ENCODE measurements around the gene PPP4R2. TPM values are rescaled to one million over a fixed set of nuclear protein-coding genes. Genes with fewer than 3 reads are reported as not detected.

Gene PPP4R2
- total RNA-seq, 4 donors from 2014 or later: 31.0 to 60.5 (median 47.0) TPM

DNA sequence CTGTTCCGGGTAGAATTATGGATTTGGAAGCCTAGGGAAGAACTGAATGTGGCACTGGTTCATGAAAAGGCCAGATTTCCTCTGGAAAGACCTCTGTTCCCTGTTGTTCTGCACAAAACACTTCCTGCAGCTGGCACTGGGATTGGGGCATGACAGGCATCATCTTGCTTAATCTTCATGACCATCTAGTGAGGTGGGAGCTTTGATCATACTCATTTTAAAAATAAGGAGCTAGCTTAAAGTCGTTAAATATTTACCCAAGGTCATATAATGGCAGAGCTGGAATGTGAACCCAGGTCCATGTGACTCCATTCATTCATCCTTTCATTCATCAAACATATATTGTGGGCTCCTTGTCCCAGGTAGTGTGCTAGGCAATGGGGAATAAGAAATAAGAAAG lies 105.3 kb downstream of the PPP4R2 start:
- in situ Hi-C loops (cut with MboI; ENCODE audit: low sequenced_read_pairs in 4 of 4) (loop anchor here (5.0 to 25.0 kb wide), 7 partner anchors 325 to 760 kb away; no protein-coding TSS in a partner anchor), intact Hi-C loops (cut with DNase I; ENCODE audit: low total_unique reads) (loop anchor here (1.0 to 10.0 kb wide), 3 partner anchors 330 to 753 kb away; no protein-coding TSS in a partner anchor)
- H3K9me3 ChIP-seq: no peaks in the 10 kb centered on the region
- no peak overlapping the region for H3K27ac ChIP-seq
- TF ChIP-seq, protein P1, sequence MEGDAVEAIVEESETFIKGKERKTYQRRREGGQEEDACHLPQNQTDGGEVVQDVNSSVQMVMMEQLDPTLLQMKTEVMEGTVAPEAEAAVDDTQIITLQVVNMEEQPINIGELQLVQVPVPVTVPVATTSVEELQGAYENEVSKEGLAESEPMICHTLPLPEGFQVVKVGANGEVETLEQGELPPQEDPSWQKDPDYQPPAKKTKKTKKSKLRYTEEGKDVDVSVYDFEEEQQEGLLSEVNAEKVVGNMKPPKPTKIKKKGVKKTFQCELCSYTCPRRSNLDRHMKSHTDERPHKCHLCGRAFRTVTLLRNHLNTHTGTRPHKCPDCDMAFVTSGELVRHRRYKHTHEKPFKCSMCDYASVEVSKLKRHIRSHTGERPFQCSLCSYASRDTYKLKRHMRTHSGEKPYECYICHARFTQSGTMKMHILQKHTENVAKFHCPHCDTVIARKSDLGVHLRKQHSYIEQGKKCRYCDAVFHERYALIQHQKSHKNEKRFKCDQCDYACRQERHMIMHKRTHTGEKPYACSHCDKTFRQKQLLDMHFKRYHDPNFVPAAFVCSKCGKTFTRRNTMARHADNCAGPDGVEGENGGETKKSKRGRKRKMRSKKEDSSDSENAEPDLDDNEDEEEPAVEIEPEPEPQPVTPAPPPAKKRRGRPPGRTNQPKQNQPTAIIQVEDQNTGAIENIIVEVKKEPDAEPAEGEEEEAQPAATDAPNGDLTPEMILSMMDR (IDR thresholded peaks at IDR 0.05 in 4 of 5, conservative IDR thresholded peaks at IDR 0.05 in 1 of 5): no peak
- TF ChIP-seq POLR2A (IDR thresholded peaks at IDR 0.05): no peak
- DNase-seq: no peak
- no peaks in the 10 kb centered on the region for H3K36me3 ChIP-seq
- H3K4me3 ChIP-seq: no peak overlapping the region
- no peaks in the 10 kb centered on the region for H3K4me1 ChIP-seq
- no peak for ATAC-seq
- no peaks in the 10 kb centered on the region for H3K27me3 ChIP-seq

DNA sequence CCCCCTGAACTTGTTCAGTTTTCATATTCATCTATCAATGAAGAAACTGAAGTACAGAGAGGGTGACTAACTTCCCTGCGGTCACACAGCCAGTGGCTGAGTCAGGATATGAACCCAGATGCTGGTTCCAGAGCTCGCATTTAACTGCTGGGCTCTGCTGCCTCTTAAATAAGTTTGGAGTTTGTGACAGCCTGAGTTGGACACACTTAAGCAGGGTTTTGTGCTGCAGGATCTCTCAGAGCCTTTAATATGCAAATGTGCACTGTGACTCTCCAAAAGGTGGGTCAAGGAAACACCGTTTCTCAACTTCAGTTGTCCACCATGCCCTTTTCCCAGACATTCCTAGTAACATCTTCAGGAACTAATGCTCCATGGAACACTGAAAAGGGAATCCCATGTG lies 110.6 kb downstream of the PPP4R2 start:
- TF ChIP-seq, protein P1 (IDR thresholded peaks at IDR 0.05 in 4 of 5, conservative IDR thresholded peaks at IDR 0.05 in 1 of 5): no peak
- TF ChIP-seq POLR2A (IDR thresholded peaks at IDR 0.05): no peak
- in situ Hi-C loops (cut with MboI; ENCODE audit: low sequenced_read_pairs in 4 of 4): loop anchor here (10.0 to 25.0 kb wide), 4 partner anchors 555 to 755 kb away; no protein-coding TSS in a partner anchor
- intact Hi-C loops (cut with DNase I; ENCODE audit: low total_unique reads): loop anchor here (10.0 kb wide), 1 partner anchor 748 kb away; no protein-coding TSS in a partner anchor

DNA sequence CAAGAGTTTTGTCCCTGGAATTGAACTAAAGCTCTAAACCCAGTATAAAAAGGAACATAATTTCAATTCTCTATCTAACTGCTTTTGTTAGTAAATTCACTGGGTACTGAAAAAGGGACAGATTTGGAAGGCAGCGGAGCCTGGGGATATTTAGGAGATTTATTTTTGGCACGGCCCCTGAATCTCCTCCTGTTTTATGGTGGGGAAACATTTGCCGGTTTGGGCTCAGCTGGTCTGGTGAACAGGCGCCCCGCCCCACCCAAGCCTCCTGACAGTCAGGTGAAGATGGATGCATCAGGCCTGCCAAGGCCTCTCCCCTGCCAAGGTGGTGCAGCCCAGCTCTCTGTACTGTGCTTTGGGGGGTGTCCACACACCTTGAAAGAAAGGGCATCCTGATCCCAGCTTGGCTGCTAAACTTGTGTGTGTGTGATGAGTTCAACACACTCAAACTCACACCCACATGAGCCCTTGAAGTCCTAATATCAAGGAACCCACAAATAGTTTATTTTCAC lies 111.1 kb downstream of the PPP4R2 start:
- Histone ChIP-seq H3K27me3 (no peaks in the 10 kb centered on the region), H3K36me3 (no peaks in the 10 kb centered on the region), H3K4me3 (no peak overlapping the region), H3K9me3 (no peaks in the 10 kb centered on the region), H3K27ac (no peak overlapping the region), H3K4me1 (no peaks in the 10 kb centered on the region)
- no peak for ATAC-seq
- no peak for DNase-seq
- intact Hi-C loops (cut with DNase I; ENCODE audit: low total_unique reads) (loop anchor here (10.0 kb wide), 1 partner anchor 747 kb away; no protein-coding TSS in a partner anchor), in situ Hi-C loops (cut with MboI; ENCODE audit: low sequenced_read_pairs in 4 of 4) (loop anchor here (10.0 to 25.0 kb wide), 4 partner anchors 555 to 755 kb away; no protein-coding TSS in a partner anchor)
- no peak for TF ChIP-seq POLR2A (IDR thresholded peaks at IDR 0.05)
- TF ChIP-seq, protein P1 (IDR thresholded peaks at IDR 0.05 in 4 of 5, conservative IDR thresholded peaks at IDR 0.05 in 1 of 5): no peak

More for the DNA sequence above, 110.6 kb downstream of the PPP4R2 start:
- DNase-seq (no peak), ATAC-seq (no peak)
- no peak overlapping the region for H3K4me3 ChIP-seq
- H3K27ac ChIP-seq: no peak overlapping the region
- no peaks in the 10 kb centered on the region for H3K36me3 ChIP-seq
- H3K4me1 ChIP-seq: no peaks in the 10 kb centered on the region
- H3K27me3 ChIP-seq: no peaks in the 10 kb centered on the region
- H3K9me3 ChIP-seq: no peaks in the 10 kb centered on the region

DNA sequence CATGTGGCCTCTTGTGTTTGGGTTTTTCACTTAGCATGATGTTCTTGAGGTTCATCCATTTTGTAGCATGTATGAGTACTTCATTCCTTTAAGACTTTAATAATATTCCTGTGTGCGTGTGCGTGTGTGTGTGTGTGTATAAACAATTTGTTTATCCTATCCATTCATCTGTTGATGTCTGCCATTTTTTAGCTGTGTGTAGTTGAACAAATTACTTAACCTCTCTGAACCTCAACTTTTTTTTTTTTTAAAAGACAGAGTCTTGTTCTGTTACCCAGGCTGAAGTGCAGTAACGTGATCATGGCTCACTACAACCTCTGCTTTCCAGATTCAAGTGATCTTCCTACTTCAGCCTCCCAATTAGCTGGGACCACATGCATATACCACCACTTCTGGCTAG lies 112.1 kb downstream of the PPP4R2 start:
- Histone ChIP-seq H3K27ac (no peak overlapping the region), H3K4me3 (no peak overlapping the region), H3K9me3 (no peaks in the 10 kb centered on the region), H3K4me1 (no peaks in the 10 kb centered on the region), H3K36me3 (no peaks in the 10 kb centered on the region), H3K27me3 (no peaks in the 10 kb centered on the region)
- intact Hi-C loops (cut with DNase I; ENCODE audit: low total_unique reads) (loop anchor here (10.0 kb wide), 1 partner anchor 746 kb away; no protein-coding TSS in a partner anchor), in situ Hi-C loops (cut with MboI; ENCODE audit: low sequenced_read_pairs in 4 of 4) (loop anchor here (10.0 to 25.0 kb wide), 4 partner anchors 554 to 754 kb away; no protein-coding TSS in a partner anchor)
- TF ChIP-seq, protein P1 (IDR thresholded peaks at IDR 0.05 in 4 of 5, conservative IDR thresholded peaks at IDR 0.05 in 1 of 5): no peak
- no peak for TF ChIP-seq POLR2A (IDR thresholded peaks at IDR 0.05)
- no peak for ATAC-seq
- DNase-seq: no peak
